NCI-H524 treated with DMSO at 0.1 percent for 48 hours (cell line): ENCODE data around the gene AKAP13.
"Not testable (repeated sequence)": the region's sequence is repeated elsewhere in the genome, so short reads cannot be mapped to it uniquely, and the experiment has no call there.

Experiments used
- DNase-seq: peaks from one replicate; lab custom pipeline; 2025; lab: John Stamatoyannopoulos, UW

The AKAP13 gene

GRCh38 chr15:85480923-85481322 lies 100.5 kb downstream of the AKAP13 start:
- no peak for DNase-seq

GRCh38 chr15:85481543-85481942 lies 101.1 kb downstream of the AKAP13 start:
- DNase-seq: not testable (repeated sequence)

DNA sequence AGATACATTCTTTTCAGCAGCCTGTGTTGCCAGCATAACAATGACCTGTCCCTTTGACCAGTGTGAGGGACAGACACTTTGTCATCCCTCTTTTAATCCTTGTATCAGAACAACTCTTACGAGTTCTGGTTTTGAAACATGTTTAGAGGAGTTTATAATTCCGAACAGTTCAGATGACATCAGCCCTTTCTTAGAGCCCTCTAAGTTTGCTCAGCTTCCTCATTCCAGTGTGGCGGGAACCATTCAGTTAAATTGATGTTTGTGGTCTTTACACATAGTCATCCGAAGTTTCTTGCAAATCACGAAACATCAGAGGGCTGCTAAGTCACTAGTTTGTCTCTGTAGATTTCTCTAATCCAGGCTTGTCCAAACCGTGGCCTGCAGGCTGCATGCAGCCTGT lies 102.5 kb downstream of the AKAP13 start:
- no peak for DNase-seq

DNA sequence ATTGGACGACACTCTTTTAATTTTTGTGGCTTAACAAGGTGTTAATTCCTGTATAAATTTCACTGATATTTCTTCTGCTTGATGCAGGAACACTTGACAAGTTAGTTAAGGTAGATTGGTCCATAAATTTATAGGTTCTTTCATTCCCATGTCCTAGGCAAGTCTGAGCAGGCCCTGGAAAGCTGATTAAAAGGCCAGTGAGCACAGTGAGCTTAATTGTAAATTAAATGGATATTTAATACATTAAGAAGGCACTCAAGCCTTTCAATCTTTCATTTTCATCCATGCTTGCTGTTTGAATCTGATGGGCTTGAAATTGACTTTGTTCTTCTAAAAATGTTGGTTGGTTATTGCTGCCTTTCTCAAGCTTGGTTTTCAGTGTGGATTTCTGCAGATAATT lies 103.6 kb downstream of the AKAP13 start:
- DNase-seq: not testable (repeated sequence)

DNA sequence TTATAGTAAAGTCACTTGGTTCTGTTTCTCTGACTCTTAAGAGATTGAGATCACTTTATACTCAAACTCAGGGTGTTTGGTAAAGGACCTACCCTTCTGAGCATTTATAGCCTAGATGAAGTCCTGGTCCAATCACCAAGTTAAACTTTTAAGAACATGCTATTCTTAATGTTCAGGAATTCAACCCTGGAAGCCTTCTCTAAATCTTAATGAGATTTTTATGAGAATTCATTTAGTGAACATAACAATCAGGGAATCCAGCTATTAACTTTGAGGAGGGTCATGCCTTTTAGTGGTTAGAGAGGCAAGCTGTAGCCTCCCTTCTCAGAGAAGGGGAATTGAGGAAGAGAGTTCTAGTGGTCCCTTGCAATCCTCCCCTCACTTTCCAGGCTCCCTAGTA lies 104.5 kb downstream of the AKAP13 start:
- not testable (repeated sequence) for DNase-seq

GRCh38 chr15:85485956-85486567 lies 105.7 kb downstream of the AKAP13 start:
- peak; percentile 42 for DNase-seq

GRCh38 chr15:85487796-85488195 lies 107.4 kb downstream of the AKAP13 start:
- not testable (repeated sequence) for DNase-seq

DNA sequence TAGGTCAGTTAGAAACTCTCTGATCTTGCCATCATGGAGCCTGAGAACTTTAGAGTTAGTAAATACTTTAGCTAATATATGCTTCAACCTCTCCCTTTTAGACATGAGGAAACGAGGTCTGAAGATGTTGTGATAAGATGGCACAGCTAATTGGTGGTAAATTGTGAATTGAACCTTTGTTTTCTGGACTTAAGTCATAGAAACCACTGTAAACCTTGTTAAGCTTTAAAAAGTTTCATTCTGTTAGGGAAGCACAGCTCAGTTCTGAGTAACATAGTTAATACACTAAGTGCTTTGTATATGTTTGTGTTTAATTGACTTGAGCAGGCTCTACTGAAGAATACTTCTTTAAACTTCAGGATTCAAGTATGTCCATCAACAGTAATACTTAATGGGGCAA lies 108.6 kb downstream of the AKAP13 start:
- DNase-seq: no peak

DNA sequence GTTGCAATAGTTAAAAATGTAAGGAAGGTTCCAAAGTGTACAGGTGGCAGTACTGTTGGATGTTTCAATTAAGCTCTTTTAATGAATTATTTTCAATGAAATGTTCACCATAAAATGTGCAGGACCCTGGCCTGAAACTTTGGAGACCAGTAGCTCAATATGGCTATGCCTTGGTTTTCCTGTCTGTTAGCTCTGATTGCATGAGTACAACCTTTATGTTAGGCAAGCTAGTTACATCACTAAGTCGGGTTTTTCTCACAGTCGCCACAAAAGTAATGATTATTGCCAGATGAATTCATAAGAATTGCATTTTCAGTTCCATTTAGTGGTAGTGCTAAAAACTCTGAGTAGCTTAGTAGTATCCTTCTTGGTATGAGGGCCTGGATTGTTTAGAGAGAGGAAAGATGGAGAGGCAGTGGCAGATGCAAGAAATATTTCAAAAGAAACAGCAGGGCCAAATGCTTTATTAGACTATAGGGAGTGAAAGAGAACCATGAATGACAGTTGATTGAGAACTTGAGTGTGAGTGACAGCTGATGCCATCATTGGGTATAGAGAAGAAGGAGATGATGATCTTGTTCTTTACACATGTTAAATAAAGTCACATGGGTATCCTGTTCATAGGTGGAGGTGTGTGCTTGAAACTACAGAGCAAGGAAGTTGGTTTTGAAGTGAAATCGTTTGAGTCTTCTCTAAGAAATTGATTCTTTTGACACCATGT lies 109.5 kb downstream of the AKAP13 start:
- DNase-seq: no peak

GRCh38 chr15:85490856-85491255 lies 110.5 kb downstream of the AKAP13 start:
- no peak for DNase-seq

DNA sequence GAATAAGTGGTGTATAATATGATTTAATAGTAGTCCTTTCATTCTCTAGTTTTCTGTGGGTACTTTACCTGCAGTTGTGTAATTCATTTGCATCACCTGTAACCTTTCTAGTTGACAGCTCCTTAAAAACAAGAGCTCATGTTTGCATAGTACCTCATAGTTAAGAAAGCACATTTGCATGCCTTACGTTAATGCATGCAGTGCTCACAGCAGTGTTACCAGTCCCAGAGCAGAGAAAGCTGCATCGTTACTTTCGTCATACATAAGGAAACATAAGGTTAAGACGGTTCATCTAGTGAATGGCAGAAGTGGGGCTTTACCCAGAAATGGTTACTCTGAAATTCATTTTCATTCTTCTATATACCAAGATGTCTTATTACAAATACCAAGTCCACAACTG lies 111.3 kb downstream of the AKAP13 start:
- no peak for DNase-seq

- no peak for DNase-seq
These were observed 112.0 kb downstream of the AKAP13 start for GRCh38 chr15:85492406-85492805.

GRCh38 chr15:85493260-85493659 lies 112.9 kb downstream of the AKAP13 start:
- DNase-seq: no peak

- DNase-seq: no peak
These were observed 113.8 kb downstream of the AKAP13 start for GRCh38 chr15:85494048-85494777.

DNA sequence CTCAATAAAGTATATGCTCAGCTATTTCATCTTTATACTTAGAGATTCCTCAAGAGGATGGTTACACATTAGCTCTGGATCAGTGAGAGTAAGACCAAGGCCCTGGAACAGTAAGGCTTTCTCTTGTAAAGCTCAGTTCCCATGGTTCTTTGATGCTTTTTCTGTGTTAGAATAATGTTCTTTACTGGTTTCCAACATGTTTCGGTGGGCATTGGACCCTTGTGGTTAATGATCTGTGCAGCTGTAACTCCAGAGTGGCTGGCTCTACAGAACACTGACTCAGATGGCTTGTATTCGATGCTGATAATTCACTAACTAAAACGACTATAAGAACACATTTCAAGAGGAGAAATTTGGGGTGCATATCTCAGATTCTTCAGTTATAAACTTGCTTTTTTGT lies 114.7 kb downstream of the AKAP13 start:
- DNase-seq: no peak

DNA sequence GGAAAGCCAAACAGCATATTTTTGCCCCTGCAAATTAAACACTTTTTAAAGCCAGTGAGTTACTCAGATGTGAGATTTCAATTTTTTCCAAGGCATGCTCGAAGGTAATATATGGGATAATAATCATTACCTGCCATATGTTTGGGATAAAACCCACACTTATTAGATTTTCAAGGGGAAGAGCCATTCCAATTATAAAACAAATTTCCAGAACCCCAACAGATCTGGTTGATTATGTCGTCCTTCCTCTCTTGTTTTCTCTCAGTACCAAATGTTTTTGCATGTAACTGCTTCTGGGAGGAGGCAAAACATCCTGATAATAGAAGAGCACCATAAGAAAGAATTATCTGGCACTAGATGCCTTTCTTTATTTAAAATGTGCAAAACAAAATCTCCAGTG lies 115.1 kb downstream of the AKAP13 start:
- DNase-seq: no peak

DNA sequence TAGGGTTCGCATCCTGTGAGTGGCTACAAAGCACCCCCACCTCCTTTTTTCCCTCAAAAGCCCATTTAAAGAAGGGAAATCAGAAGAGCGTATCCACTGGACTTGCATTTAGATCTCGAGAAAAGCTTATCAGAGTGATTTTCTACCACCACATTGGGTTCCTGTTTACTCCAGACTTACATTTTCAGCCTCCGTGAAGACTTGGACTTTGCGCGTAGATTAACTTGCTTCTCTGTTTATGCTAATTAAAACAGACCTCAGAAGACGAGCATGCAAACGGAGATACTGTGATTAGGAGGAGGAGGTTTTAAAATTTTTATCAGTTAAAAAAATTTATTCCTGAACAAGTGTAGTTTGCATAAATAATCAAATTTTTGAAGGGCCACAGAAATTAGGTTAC lies 115.7 kb downstream of the AKAP13 start:
- no peak for DNase-seq

DNA sequence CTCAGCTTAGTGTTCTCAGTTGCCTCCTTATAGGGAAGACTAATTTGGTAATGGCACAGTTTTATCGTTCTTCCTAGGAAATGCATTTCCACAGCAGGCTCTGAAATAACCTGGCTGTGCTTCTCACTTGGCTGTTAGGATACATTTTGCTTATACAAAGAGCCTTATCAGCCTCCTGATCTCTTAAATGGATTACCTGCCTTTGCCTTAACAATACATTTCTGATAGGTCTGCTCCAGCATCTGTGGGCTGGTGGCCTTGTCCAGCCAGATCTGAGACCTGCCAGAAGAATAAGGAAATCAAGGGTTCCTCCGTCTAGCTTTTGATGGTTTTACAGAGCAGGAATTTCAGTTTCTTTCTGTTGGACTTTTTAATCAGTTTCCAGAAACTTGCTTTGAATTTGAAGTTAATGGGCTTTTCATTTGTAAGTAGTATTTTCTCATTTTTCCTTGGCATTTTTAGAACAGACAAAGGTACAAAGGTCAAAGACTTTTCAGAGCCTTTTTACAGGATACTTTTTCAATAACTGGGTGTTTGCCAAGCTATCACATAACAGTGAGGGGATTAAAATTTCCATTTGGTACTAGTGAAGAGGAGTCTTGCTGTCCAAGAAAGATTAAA lies 116.3 kb downstream of the AKAP13 start:
- DNase-seq: no peak

DNA sequence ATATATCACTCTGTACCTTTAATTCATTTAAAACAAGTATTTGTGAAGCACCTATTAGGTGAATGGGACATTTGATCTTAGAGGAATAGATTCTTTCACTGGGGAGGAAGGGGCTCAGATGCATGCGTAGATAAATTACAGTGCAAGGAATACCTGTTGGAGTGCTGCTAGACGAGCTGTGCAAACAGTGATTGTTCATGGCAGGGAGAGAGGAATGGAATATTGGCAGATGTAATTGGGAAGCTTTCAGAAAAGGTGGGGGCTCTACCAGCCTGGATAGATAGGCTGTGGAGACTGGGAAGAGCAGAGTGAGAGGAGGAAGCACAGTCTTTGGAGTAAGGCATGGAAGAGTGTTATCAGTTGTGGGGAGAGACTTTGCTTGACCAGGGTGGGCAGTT lies 116.8 kb downstream of the AKAP13 start:
- peak; percentile 90 for DNase-seq

DNA sequence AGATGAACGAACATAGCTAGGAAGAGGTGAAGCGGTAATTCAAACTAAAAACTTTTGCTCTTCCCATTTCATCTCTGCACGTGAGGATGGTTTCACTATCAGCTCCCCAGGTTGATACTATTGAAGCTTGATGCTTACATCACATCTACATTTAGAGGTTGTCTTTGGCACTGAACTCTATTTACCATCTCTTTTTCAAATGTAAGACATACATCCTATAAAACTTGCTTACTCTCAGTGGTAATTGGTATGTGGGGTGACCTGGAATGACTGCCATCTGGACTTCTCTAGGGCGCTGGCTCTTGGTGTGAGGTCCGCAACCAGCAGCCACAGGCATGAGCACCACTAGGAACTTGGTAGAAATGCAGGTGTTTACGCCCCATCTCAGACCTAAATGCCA lies 118.1 kb downstream of the AKAP13 start:
- DNase-seq: no peak

DNA sequence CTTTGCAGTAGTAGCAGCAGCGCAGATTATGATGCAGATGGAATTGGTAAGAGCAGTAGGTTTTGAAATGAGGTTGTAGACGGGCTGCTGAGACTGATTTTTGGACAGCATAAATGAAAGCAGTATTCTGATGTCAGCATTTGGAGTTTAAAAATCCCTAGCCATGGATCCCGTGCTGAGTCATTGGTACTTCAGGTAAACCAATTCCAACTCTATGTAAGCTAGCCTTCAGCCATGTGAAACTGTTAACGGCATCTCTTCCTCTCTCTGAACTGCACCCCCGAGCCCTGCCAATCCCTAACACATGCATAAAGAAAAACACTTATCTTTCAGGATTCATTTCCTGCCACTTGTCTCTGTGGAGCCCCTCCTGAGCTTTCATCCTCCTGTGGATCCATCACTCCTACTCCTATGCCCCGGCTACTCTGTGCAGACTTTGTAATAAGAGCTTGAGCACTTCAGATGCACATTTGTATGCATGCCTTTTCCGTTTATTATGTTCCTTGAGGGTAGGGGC lies 119.0 kb downstream of the AKAP13 start:
- no peak for DNase-seq

GRCh38 chr15:85500060-85500708 lies 119.8 kb downstream of the AKAP13 start:
- no peak for DNase-seq
